ENCODE measurements around the gene SPTA1. TPM values are rescaled to one million over a fixed set of nuclear protein-coding genes. Genes with fewer than 3 reads are reported as not detected.
"Not testable (repeated sequence)": the region's sequence is repeated elsewhere in the genome, so short reads cannot be mapped to it uniquely, and the experiment has no call there.

SPTA1 gene
- total and polyA plus RNA-seq, 2 experiments from 2014 or later = not detected

DNA sequence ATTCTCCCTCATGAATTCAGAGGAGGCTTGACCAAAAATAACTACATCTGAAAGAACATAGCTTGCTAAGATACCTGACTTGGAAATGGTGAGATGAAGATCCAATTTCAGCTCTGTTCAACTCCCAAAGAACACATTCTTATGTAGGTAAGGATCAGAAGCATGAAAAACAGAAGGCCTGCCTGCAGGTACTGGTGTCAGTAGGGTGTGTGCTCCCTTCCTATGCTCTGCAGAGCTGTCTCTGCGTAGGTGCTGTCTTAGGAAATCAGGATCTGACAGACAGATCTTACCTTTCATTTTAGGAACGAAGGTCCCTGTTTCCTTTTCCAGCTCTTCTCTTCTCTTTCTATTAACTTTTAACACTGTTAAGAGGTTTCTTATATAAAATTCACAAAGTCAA is 19.6 kb upstream of the SPTA1 start:
- no peaks in the 10 kb centered on the region for H3K36me3 ChIP-seq (ENCODE audit: low read depth)

DNA sequence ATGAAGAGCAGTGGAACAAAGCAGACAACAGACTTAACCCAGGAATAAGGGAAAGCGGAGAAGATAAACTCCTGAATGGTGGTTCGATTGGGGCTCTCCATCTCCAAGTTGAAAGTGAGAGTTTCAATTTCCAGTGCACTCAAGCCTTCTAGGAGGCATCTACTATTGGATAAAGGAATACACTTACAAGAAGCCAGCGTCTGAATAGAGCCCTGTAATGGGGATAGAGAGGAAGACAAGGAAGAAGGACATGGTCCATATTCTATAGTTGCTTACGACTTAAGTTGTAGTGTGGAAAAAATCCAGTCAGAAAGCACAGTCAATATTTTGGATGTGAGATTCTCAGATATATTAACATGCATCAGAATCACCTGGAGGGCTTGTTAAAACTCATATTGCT is 14.0 kb upstream of the SPTA1 start, which contains the start of gene OR6K2:
OR6K2 (minus strand) TSS at position 101 of the 400 bp plus-strand sequence; CDS start at position 101, 0 bp downstream.
- Histone ChIP-seq H3K27ac (no peak within 1 kb of the TSS), H3F3A (ENCODE audit: insufficient read depth) (no peaks in the 10 kb centered on the region), H3K9me2 (ENCODE audit: insufficient read depth) (no peaks in the 10 kb centered on the region), H2AFZ (no peak within 1 kb of the TSS), H3K4me1 (ENCODE audit: insufficient read depth) (no peaks in the 10 kb centered on the region), H3K9ac (no peak within 1 kb of the TSS), H3K36me3 (ENCODE audit: low read depth) (no peaks in the 10 kb centered on the region), H3K4me3 (no peak within 1 kb of the TSS), H3K79me2 (ENCODE audit: insufficient read depth) (no peaks in the 10 kb centered on the region), H3K27me3 (replicated peaks; ENCODE audit: insufficient read depth) (no peaks in the 10 kb centered on the region), H3K9me3 (ENCODE audit: low read depth) (no peaks in the 10 kb centered on the region), H4K20me1 (ENCODE audit: insufficient read depth) (no peaks in the 10 kb centered on the region), H3K4me2 (ENCODE audit: unreplicated experiment) (no peak within 1 kb of the TSS)
- DNase-seq = no peak
- in situ Hi-C loops (cut with MboI) = no loop called here
- TF ChIP-seq EZH2 (IDR thresholded peaks at IDR 0.05; ENCODE audit: insufficient read depth, poor library complexity, severe bottlenecking) (no peak), EZH2phosphoT487 (IDR thresholded peaks at IDR 0.05; ENCODE audit: insufficient read depth, low read depth) (no peak)
- WGBS, 2 experiments (ENCODE audit: low coverage in 1 of 2, low lambda C conversion rate in 2 of 2, missing lambda C conversion rate in 2 of 2) = 30 to 39% methylated on average over 4 of the region's 4 CpGs

More for the DNA sequence above, 19.6 kb upstream of the SPTA1 start:
- no peak overlapping the region for H2AFZ ChIP-seq
- TF ChIP-seq EZH2phosphoT487 (IDR thresholded peaks at IDR 0.05; ENCODE audit: insufficient read depth, low read depth) = no peak
- TF ChIP-seq EZH2 (IDR thresholded peaks at IDR 0.05; ENCODE audit: insufficient read depth, poor library complexity, severe bottlenecking) = no peak
- no peaks in the 10 kb centered on the region for H3K9me3 ChIP-seq (ENCODE audit: low read depth)
- no peak overlapping the region for H3K4me2 ChIP-seq (ENCODE audit: unreplicated experiment)
- no peak overlapping the region for H3K9ac ChIP-seq
- no peak overlapping the region for H3K4me3 ChIP-seq
- no peaks in the 10 kb centered on the region for H3K27me3 ChIP-seq (replicated peaks; ENCODE audit: insufficient read depth)
- in situ Hi-C loops (cut with MboI) = no loop called here
- no peaks in the 10 kb centered on the region for H3K9me2 ChIP-seq (ENCODE audit: insufficient read depth)
- no peaks in the 10 kb centered on the region for H3K4me1 ChIP-seq (ENCODE audit: insufficient read depth)
- H3F3A ChIP-seq (ENCODE audit: insufficient read depth) = no peaks in the 10 kb centered on the region
- no peak overlapping the region for H3K27ac ChIP-seq
- DNase-seq = no peak
- WGBS, 2 experiments (ENCODE audit: low coverage in 1 of 2, low lambda C conversion rate in 2 of 2, missing lambda C conversion rate in 2 of 2) = 11 to 25% methylated on average over 2 of the region's 2 CpGs
- no peaks in the 10 kb centered on the region for H4K20me1 ChIP-seq (ENCODE audit: insufficient read depth)
- no peaks in the 10 kb centered on the region for H3K79me2 ChIP-seq (ENCODE audit: insufficient read depth)

DNA sequence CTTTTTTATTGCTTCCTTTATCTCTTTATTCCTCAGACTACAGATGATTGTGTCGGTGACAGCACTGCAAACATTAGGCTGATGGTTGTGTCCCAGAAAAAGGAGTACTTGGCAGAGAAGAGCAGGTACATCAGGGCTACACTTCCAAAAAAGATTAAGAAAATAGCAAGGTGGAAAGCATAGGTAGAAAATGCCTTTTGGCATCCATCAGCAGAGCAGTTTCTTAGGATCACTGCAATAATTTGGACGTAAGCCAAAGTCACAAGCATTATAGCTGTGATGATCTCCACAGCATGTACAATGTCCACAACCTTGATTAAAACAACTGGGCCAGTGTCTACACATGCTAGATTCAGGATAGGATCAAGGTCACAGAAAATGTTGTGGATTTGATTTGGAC is 8.1 kb upstream of the SPTA1 start:
- H4K20me1 ChIP-seq (ENCODE audit: insufficient read depth) = no peaks in the 10 kb centered on the region
- TF ChIP-seq EZH2phosphoT487 (IDR thresholded peaks at IDR 0.05; ENCODE audit: insufficient read depth, low read depth) (no peak), EZH2 (IDR thresholded peaks at IDR 0.05; ENCODE audit: insufficient read depth, poor library complexity, severe bottlenecking) (no peak)
- H3F3A ChIP-seq (ENCODE audit: insufficient read depth) = no peaks in the 10 kb centered on the region
- in situ Hi-C loops (cut with MboI) = no loop called here
- no peaks in the 10 kb centered on the region for H3K9me3 ChIP-seq (ENCODE audit: low read depth)
- H3K4me2 ChIP-seq (ENCODE audit: unreplicated experiment) = no peak overlapping the region
- H2AFZ ChIP-seq = no peak overlapping the region
- no peaks in the 10 kb centered on the region for H3K79me2 ChIP-seq (ENCODE audit: insufficient read depth)
- no peak overlapping the region for H3K27ac ChIP-seq
- 39% methylated on average over 2 of the region's 2 CpGs for WGBS, 2 experiments (ENCODE audit: low coverage in 1 of 2, low lambda C conversion rate in 2 of 2, missing lambda C conversion rate in 2 of 2)
- H3K4me3 ChIP-seq = no peak overlapping the region
- H3K9ac ChIP-seq = no peak overlapping the region
- H3K36me3 ChIP-seq (ENCODE audit: low read depth) = no peaks in the 10 kb centered on the region
- no peaks in the 10 kb centered on the region for H3K9me2 ChIP-seq (ENCODE audit: insufficient read depth)
- H3K27me3 ChIP-seq (replicated peaks; ENCODE audit: insufficient read depth) = no peaks in the 10 kb centered on the region
- no peaks in the 10 kb centered on the region for H3K4me1 ChIP-seq (ENCODE audit: insufficient read depth)
- no peak for DNase-seq

DNA sequence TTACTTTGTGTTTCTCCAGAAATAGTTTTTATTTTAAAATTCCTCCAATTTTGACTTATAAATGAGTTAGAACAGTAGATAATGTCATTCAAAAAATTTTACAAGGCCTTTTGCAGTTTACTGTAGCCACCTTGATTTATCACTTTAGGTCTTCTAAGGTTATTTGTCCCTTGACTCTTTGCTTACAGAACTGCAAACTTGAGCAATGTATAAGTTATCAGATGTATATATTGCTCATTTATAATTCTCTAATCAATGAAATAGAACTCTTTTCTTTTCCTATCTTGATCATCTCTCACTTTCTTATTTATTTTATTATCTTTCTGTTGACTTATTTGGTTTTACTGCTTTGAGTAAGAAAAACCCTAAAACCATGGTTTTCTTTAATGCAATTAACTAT is 5.8 kb upstream of the SPTA1 start:
- Histone ChIP-seq H3K27ac (no peak overlapping the region), H4K20me1 (ENCODE audit: insufficient read depth) (no peaks in the 10 kb centered on the region), H2AFZ (no peak overlapping the region), H3K27me3 (replicated peaks; ENCODE audit: insufficient read depth) (no peaks in the 10 kb centered on the region), H3K9ac (no peak overlapping the region), H3K9me3 (ENCODE audit: low read depth) (no peaks in the 10 kb centered on the region), H3K4me1 (ENCODE audit: insufficient read depth) (no peaks in the 10 kb centered on the region), H3F3A (ENCODE audit: insufficient read depth) (no peaks in the 10 kb centered on the region), H3K79me2 (ENCODE audit: insufficient read depth) (no peaks in the 10 kb centered on the region), H3K4me2 (ENCODE audit: unreplicated experiment) (no peak overlapping the region), H3K4me3 (no peak overlapping the region), H3K36me3 (ENCODE audit: low read depth) (no peaks in the 10 kb centered on the region), H3K9me2 (ENCODE audit: insufficient read depth) (no peaks in the 10 kb centered on the region)
- in situ Hi-C loops (cut with MboI) = no loop called here
- TF ChIP-seq EZH2 (IDR thresholded peaks at IDR 0.05; ENCODE audit: insufficient read depth, poor library complexity, severe bottlenecking) (no peak), EZH2phosphoT487 (IDR thresholded peaks at IDR 0.05; ENCODE audit: insufficient read depth, low read depth) (no peak)
- DNase-seq = no peak

DNA sequence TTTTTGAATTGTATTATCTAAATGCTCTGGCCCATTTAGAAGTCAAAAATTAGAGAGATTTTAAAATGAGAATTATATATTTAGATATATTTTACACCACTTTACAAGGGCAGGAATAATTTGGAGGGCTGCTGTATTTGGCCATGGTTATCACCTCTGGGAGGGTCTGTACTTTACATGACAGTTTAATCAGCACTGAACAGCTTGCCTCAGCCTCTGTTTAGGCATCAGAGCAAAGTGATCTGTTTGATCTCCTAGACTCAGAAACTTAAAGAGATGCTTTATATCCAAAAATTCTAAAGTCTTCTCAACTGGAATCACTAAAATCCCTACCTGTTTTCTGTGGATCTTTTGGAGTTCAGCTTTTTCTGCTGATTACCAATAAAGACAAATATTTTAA is 5.4 kb upstream of the SPTA1 start:
- H3K79me2 ChIP-seq (ENCODE audit: insufficient read depth) = no peaks in the 10 kb centered on the region
- H3K4me2 ChIP-seq (ENCODE audit: unreplicated experiment) = no peak overlapping the region
- in situ Hi-C loops (cut with MboI) = no loop called here
- no peaks in the 10 kb centered on the region for H3K27me3 ChIP-seq (replicated peaks; ENCODE audit: insufficient read depth)
- no peaks in the 10 kb centered on the region for H3K36me3 ChIP-seq (ENCODE audit: low read depth)
- no peaks in the 10 kb centered on the region for H3K4me1 ChIP-seq (ENCODE audit: insufficient read depth)
- no peak overlapping the region for H3K27ac ChIP-seq
- no peak for TF ChIP-seq EZH2phosphoT487 (IDR thresholded peaks at IDR 0.05; ENCODE audit: insufficient read depth, low read depth)
- no peak for TF ChIP-seq EZH2 (IDR thresholded peaks at IDR 0.05; ENCODE audit: insufficient read depth, poor library complexity, severe bottlenecking)
- H3K9me3 ChIP-seq (ENCODE audit: low read depth) = no peaks in the 10 kb centered on the region
- H3K9me2 ChIP-seq (ENCODE audit: insufficient read depth) = no peaks in the 10 kb centered on the region
- no peak for DNase-seq
- no peaks in the 10 kb centered on the region for H3F3A ChIP-seq (ENCODE audit: insufficient read depth)
- no peak overlapping the region for H2AFZ ChIP-seq
- H3K4me3 ChIP-seq = no peak overlapping the region
- no peaks in the 10 kb centered on the region for H4K20me1 ChIP-seq (ENCODE audit: insufficient read depth)
- no peak overlapping the region for H3K9ac ChIP-seq

DNA sequence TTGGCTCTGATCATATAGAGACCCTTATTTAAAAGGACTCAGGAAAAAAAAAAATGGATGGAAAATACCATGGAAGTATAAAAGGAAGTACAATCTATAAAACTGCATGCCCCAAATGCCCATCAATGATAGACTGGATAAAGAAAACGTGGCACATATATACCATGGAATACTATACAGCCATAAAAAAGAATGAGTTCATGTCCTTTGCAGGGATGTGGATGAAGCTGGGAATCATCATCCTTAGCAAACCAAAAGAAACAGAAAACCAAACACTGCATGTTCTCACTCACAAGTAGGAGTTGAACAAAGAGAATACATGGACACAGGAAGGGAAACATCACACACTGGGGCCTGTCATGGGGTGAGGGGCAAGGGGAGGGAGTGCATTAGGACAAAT is 4.6 kb upstream of the SPTA1 start:
- in situ Hi-C loops (cut with MboI); H4K20me1 ChIP-seq (ENCODE audit: insufficient read depth); H3K9me3 ChIP-seq (ENCODE audit: low read depth): not testable (repeated sequence)

More for the DNA sequence above, 4.6 kb upstream of the SPTA1 start:
- not testable (repeated sequence) for H3K9ac ChIP-seq; H3K79me2 ChIP-seq (ENCODE audit: insufficient read depth); H3K36me3 ChIP-seq (ENCODE audit: low read depth); H3K4me3 ChIP-seq; H3K27ac ChIP-seq; H3K27me3 ChIP-seq (replicated peaks; ENCODE audit: insufficient read depth); H3K9me2 ChIP-seq (ENCODE audit: insufficient read depth); H3K4me2 ChIP-seq (ENCODE audit: unreplicated experiment); H3F3A ChIP-seq (ENCODE audit: insufficient read depth); H3K4me1 ChIP-seq (ENCODE audit: insufficient read depth); DNase-seq; H2AFZ ChIP-seq
- 0% methylated on average over 1 of the region's 1 CpG for WGBS, 2 experiments (ENCODE audit: low coverage in 1 of 2, low lambda C conversion rate in 2 of 2, missing lambda C conversion rate in 2 of 2)
